ENCODE measurements around the gene LRP2BP. TPM values are rescaled to one million over a fixed set of nuclear protein-coding genes. Genes with fewer than 3 reads are reported as not detected.

The LRP2BP gene
- total and polyA plus RNA-seq, 3 experiments from 2014 or later: 0.35 to 0.59 (median 0.42) TPM

DNA sequence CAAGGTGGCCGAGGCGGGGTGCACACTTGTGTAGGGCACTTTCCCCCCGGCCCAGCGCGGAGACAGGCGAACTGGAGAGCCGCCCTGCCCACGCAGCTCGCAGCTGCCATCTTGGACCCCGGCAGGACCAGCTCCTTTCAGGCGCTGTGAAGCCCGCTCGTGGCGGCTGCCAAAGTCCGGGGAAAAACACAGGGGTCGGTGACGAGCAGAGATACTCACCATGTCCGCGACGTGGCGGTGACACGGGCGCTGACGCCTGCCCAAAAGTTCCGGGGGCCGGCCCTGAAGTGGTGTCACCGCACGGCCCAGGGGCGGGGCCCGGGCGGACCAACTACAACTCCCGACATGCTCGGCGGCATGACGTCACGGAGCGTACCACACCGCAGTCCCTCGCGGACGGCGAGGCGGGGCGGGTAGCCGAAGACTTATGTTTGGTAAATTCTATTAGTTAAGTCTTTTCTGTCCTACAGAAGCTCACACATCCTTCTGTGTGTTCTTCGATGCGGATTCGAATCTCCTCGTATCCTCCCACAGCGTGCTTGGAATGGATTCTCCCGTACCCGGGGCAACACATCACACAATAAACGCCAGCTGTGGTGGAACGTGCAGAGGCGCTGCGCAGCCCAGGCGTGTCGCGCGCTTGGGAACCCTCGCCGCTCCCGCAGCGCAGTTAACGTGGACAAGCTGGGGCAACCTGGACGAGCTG, 30.1 kb upstream of the LRP2BP start, which contains the start of gene UFSP2:
Gene UFSP2, minus strand, starts transcription at position 318 of the 706 bp plus-strand sequence. Its CDS starts 96 bp downstream, at position 222.
- Mint-ChIP-seq H3K27me3 (peaks cover 0 to 11% of the 10 kb centered on the region in 2 donors), H3K4me1 (peaks cover 32 to 43% (median 43%) of the 10 kb centered on the region in 3 donors), H3K27ac (peak within 1 kb of the TSS; percentile 82 to 100 (median 100)), H3K9me3 (no peaks in the 10 kb centered on the region), H3K36me3 (peaks cover 6 to 25% (median 9%) of the 10 kb centered on the region in 3 donors), H3K4me3 (peak within 1 kb of the TSS; percentile 81 to 99 (median 91))
- POLR2A ChIA-PET: interaction anchor here (0.6 to 2.8 kb wide), 3 partner anchors 27 to 1158 kb away, joined by 4 to 39 read pairs (median 13); partner anchors contain the start of genes ANKRD37 and LRP2BP
- Histone ChIP-seq H3K27me3 (ENCODE audit: insufficient read depth, low read length, poor library complexity, severe bottlenecking) (no peaks in the 10 kb centered on the region), H3K9me3 (ENCODE audit: low read length) (no peaks in the 10 kb centered on the region), H3K27ac (ENCODE audit: low read depth, low read length) (peak within 1 kb of the TSS; percentile 100), H3K4me1 (ENCODE audit: insufficient read depth, low read length) (peaks cover 21% of the 10 kb centered on the region), H3K4me3 (ENCODE audit: low read length) (peak within 1 kb of the TSS; percentile 94), H3K36me3 (ENCODE audit: insufficient read depth, low read length) (no peaks in the 10 kb centered on the region)
- CTCF ChIA-PET: interaction anchor here (0.9 to 5.2 kb wide), 4 partner anchors 21 to 172 kb away, joined by 3 to 19 read pairs (median 7); partner anchors contain the start of genes ANKRD37, CCDC110 and LRP2BP
- peak; percentile 84 to 94 (median 90) for DNase-seq

GRCh38 chr4:185424905-185425646, 29.4 kb upstream of the LRP2BP start:
- Mint-ChIP-seq H3K36me3 (peaks cover 6 to 26% (median 9%) of the 10 kb centered on the region in 3 donors), H3K9me3 (no peaks in the 10 kb centered on the region), H3K27ac (peak overlapping the region; percentile 82 to 100 (median 100)), H3K27me3 (peaks cover 0 to 11% of the 10 kb centered on the region in 2 donors), H3K4me1 (peaks cover 32 to 43% (median 43%) of the 10 kb centered on the region in 3 donors), H3K4me3 (peak overlapping the region; percentile 81 to 99 (median 91))
- peak overlapping the region; percentile 100 for H3K27ac ChIP-seq (ENCODE audit: low read depth, low read length)
- peaks cover 21% of the 10 kb centered on the region for H3K4me1 ChIP-seq (ENCODE audit: insufficient read depth, low read length)
- DNase-seq: peak in 2 of 5 donors; percentile 20 to 26
- ChIA-PET POLR2A (interaction anchor here (0.9 to 2.8 kb wide), 2 partner anchors 27 to 30 kb away, joined by 4 to 39 read pairs; partner anchors contain the start of genes ANKRD37 and LRP2BP), CTCF (interaction anchor here (1.2 to 5.2 kb wide), 3 partner anchors 21 to 173 kb away, joined by 3 to 19 read pairs (median 9); partner anchors contain the start of genes ANKRD37 and LRP2BP)
- no peaks in the 10 kb centered on the region for H3K9me3 ChIP-seq (ENCODE audit: low read length)
- H3K27me3 ChIP-seq (ENCODE audit: insufficient read depth, low read length, poor library complexity, severe bottlenecking): no peaks in the 10 kb centered on the region
- no peaks in the 10 kb centered on the region for H3K36me3 ChIP-seq (ENCODE audit: insufficient read depth, low read length)
- peak overlapping the region; percentile 94 for H3K4me3 ChIP-seq (ENCODE audit: low read length)

- peaks cover 10 to 53% (median 18%) of the 10 kb centered on the region in 3 donors for H3K36me3 Mint-ChIP-seq
- POLR2A ChIA-PET: interaction anchor here (0.8 kb wide), 1 partner anchor 19 kb away, joined by 3 read pairs; no protein-coding TSS in a partner anchor
- no peaks in the 10 kb centered on the region for H3K9me3 Mint-ChIP-seq
- no peak overlapping the region for H3K4me3 Mint-ChIP-seq
- peaks cover 0 to 4% of the 10 kb centered on the region in 2 donors for H3K27me3 Mint-ChIP-seq
- no peak overlapping the region for H3K4me3 ChIP-seq (ENCODE audit: low read length)
- H3K4me1 Mint-ChIP-seq: peaks cover 33 to 54% (median 47%) of the 10 kb centered on the region in 3 donors
- CTCF ChIA-PET: no interaction called here
- DNase-seq: no peak
- H3K9me3 ChIP-seq (ENCODE audit: low read length): no peaks in the 10 kb centered on the region
- no peaks in the 10 kb centered on the region for H3K36me3 ChIP-seq (ENCODE audit: insufficient read depth, low read length)
- H3K27ac ChIP-seq (ENCODE audit: low read depth, low read length): no peak overlapping the region
- peaks cover 21% of the 10 kb centered on the region for H3K4me1 ChIP-seq (ENCODE audit: insufficient read depth, low read length)
- peak overlapping the region in 5 of 8 donors; percentile 4 to 58 (median 21) for H3K27ac Mint-ChIP-seq
- H3K27me3 ChIP-seq (ENCODE audit: insufficient read depth, low read length, poor library complexity, severe bottlenecking): no peaks in the 10 kb centered on the region
Observed at GRCh38 chr4:185421366-185422124, 25.8 kb upstream of the LRP2BP start.

- Histone ChIP-seq H3K4me3 (ENCODE audit: low read length) (no peak overlapping the region), H3K4me1 (ENCODE audit: insufficient read depth, low read length) (no peaks in the 10 kb centered on the region), H3K27ac (ENCODE audit: low read depth, low read length) (no peak overlapping the region), H3K36me3 (ENCODE audit: insufficient read depth, low read length) (no peaks in the 10 kb centered on the region), H3K9me3 (ENCODE audit: low read length) (no peaks in the 10 kb centered on the region), H3K27me3 (ENCODE audit: insufficient read depth, low read length, poor library complexity, severe bottlenecking) (no peaks in the 10 kb centered on the region)
- peaks cover 8 to 21% (median 14%) of the 10 kb centered on the region in 3 donors for H3K4me1 Mint-ChIP-seq
- DNase-seq: no peak
- H3K36me3 Mint-ChIP-seq: peaks cover 10 to 74% (median 19%) of the 10 kb centered on the region in 3 donors
- H3K27me3 Mint-ChIP-seq: no peaks in the 10 kb centered on the region
- no peak overlapping the region for H3K4me3 Mint-ChIP-seq
- POLR2A ChIA-PET: no interaction called here
- H3K27ac Mint-ChIP-seq: no peak overlapping the region
- no peaks in the 10 kb centered on the region for H3K9me3 Mint-ChIP-seq
- CTCF ChIA-PET: no interaction called here
Observed at GRCh38 chr4:185416955-185417354, 21.2 kb upstream of the LRP2BP start.

DNA sequence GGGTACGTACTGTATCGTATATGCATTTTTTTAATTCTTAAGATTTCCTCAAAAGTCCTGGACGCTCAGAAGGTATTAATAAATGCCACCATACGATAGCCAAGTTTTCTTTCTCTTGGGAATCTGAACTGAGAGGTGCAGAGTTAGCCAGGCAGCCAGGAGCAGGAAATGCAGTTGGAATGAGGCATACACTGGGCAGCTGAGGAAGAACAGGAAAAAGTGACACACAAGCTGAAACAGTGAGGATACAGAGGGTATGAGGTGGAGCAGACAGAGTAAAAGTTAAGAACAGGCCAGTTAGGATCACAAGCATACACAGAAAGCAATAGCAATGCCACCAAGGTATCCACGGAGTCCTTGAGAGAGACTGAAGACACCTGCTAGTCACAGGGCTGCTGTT, 16.7 kb upstream of the LRP2BP start:
- no peak for DNase-seq
- Mint-ChIP-seq H3K9me3 (no peaks in the 10 kb centered on the region), H3K36me3 (peaks cover 8 to 69% (median 21%) of the 10 kb centered on the region in 3 donors), H3K27me3 (no peaks in the 10 kb centered on the region), H3K4me3 (no peak overlapping the region), H3K4me1 (peaks cover 0 to 4% (median 0%) of the 10 kb centered on the region in 3 donors), H3K27ac (no peak overlapping the region)
- no peak overlapping the region for H3K27ac ChIP-seq (ENCODE audit: low read depth, low read length)
- ChIA-PET POLR2A (no interaction called here), CTCF (no interaction called here)
- H3K4me3 ChIP-seq (ENCODE audit: low read length): no peak overlapping the region
- no peaks in the 10 kb centered on the region for H3K27me3 ChIP-seq (ENCODE audit: insufficient read depth, low read length, poor library complexity, severe bottlenecking)
- no peaks in the 10 kb centered on the region for H3K9me3 ChIP-seq (ENCODE audit: low read length)
- no peaks in the 10 kb centered on the region for H3K4me1 ChIP-seq (ENCODE audit: insufficient read depth, low read length)
- peaks cover 6% of the 10 kb centered on the region for H3K36me3 ChIP-seq (ENCODE audit: insufficient read depth, low read length)

DNA sequence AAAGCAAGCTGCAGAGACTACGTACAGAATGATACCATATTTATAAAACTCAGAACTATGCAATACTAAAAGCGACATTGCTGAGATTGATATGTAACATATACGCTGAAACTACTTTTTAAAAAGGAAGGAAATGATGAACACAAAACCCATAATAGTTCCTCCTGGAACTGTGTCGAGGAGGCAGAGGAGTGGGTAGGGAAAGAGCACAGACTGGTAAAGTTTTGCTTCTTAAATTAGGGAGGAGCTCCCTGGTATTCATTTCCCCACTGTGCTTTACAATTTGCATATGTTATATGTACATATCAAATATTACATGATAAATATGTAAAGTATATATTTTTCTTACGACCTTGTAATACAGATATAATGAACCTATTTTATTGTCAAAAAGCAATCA, 16.1 kb upstream of the LRP2BP start:
- Histone ChIP-seq H3K36me3 (ENCODE audit: insufficient read depth, low read length) (peaks cover 6% of the 10 kb centered on the region), H3K27me3 (ENCODE audit: insufficient read depth, low read length, poor library complexity, severe bottlenecking) (no peaks in the 10 kb centered on the region), H3K4me3 (ENCODE audit: low read length) (no peak overlapping the region), H3K4me1 (ENCODE audit: insufficient read depth, low read length) (no peaks in the 10 kb centered on the region), H3K27ac (ENCODE audit: low read depth, low read length) (no peak overlapping the region), H3K9me3 (ENCODE audit: low read length) (no peaks in the 10 kb centered on the region)
- no peaks in the 10 kb centered on the region for H3K27me3 Mint-ChIP-seq
- ChIA-PET POLR2A (no interaction called here), CTCF (no interaction called here)
- H3K27ac Mint-ChIP-seq: no peak overlapping the region
- H3K36me3 Mint-ChIP-seq: peaks cover 7 to 64% (median 17%) of the 10 kb centered on the region in 3 donors
- no peaks in the 10 kb centered on the region for H3K4me1 Mint-ChIP-seq
- DNase-seq: no peak
- H3K4me3 Mint-ChIP-seq: no peak overlapping the region
- no peaks in the 10 kb centered on the region for H3K9me3 Mint-ChIP-seq

DNA sequence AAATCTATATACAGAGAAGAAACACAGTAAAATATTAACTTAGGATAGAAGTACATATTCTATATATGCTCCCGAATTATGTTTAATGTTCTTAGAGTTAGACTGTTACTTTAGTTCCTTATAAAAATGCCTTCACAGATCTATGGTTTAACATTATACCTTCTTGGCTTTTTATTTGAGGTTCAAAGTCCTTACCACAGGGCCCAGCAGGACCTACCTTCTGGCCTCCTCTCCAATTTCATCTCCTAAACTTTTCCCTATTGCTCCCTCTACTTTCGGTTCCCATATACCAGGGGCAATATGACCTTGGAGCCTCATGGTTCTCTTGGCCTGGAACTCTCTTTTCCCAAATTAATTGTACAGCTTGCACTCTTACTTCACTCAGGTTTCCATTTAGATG, 12.7 kb upstream of the LRP2BP start:
- Mint-ChIP-seq H3K27me3 (no peaks in the 10 kb centered on the region), H3K36me3 (peaks cover 7 to 57% (median 22%) of the 10 kb centered on the region in 3 donors), H3K9me3 (no peaks in the 10 kb centered on the region), H3K4me3 (no peak overlapping the region), H3K4me1 (no peaks in the 10 kb centered on the region), H3K27ac (peak overlapping the region in 1 of 8 donors; percentile 14)
- CTCF ChIA-PET: no interaction called here
- Histone ChIP-seq H3K27ac (ENCODE audit: low read depth, low read length) (no peak overlapping the region), H3K9me3 (ENCODE audit: low read length) (no peaks in the 10 kb centered on the region), H3K36me3 (ENCODE audit: insufficient read depth, low read length) (peaks cover 6% of the 10 kb centered on the region), H3K27me3 (ENCODE audit: insufficient read depth, low read length, poor library complexity, severe bottlenecking) (no peaks in the 10 kb centered on the region), H3K4me1 (ENCODE audit: insufficient read depth, low read length) (no peaks in the 10 kb centered on the region), H3K4me3 (ENCODE audit: low read length) (no peak overlapping the region)
- no peak for DNase-seq
- POLR2A ChIA-PET: no interaction called here
